Activated CD8-positive, alpha-beta T cell treated with anti-CD3 and anti-CD28 coated beads, Interleukin-2, amount 10 ng/mL, durations not matched to agents 7 days and 5 days (primary cell): ENCODE data around the gene PAX2. TPM values are rescaled to one million over a fixed set of nuclear protein-coding genes. Genes with fewer than 3 reads are reported as not detected.

Source experiments
- ATAC-seq: fragments of 150-1000 bp; cut with Tn5 transposase; one replicate; pipeline ENCODE4 v1.10.0; 2021; ENCODE audit warnings: moderate library complexity
- CTCF ChIA-PET: fragments of 350-600 bp; sonication (Branson Sonifier 250); formaldehyde crosslinking; loops from one replicate; lab custom pipeline; 2021; ENCODE audit warnings: antibody characterized with exemption; lab: Charles Lee
- POLR2A ChIA-PET: fragments of 350-600 bp; sonication (Branson Sonifier 250); formaldehyde crosslinking; loops from one replicate; lab custom pipeline; 2021; ENCODE audit warnings: antibody characterized with exemption; lab: Charles Lee
- DNase-seq: peaks from one replicate; pipeline ENCODE4 v3.0.0-alpha.2; 2020
- H3K27ac Mint-ChIP-seq: one replicate; pipeline ENCODE4 v1.8.0; 2021; ENCODE audit warnings: mild to moderate bottlenecking, mixed read lengths
- H3K27me3 Mint-ChIP-seq: one replicate; pipeline ENCODE4 v1.8.0; 2021; ENCODE audit warnings: low read depth, mixed read lengths
- H3K36me3 Mint-ChIP-seq: one replicate; pipeline ENCODE4 v1.8.0; 2021; ENCODE audit warnings: low read depth, mixed read lengths
- H3K4me1 Mint-ChIP-seq: one replicate; pipeline ENCODE4 v1.8.0; 2021; ENCODE audit warnings: low read depth, mixed read lengths
- H3K4me3 Mint-ChIP-seq: one replicate; pipeline ENCODE4 v1.8.0; 2021; ENCODE audit warnings: mild to moderate bottlenecking, mixed read lengths
- H3K9me3 Mint-ChIP-seq: one replicate; pipeline ENCODE4 v1.8.0; 2022; ENCODE audit warnings: mixed read lengths; ENCODE audit not compliant: insufficient read depth
- total RNA-seq, 2 experiments: library from RNA; stranded (reverse); gene quantifications; one replicate each; pipeline ENCODE4 v1.2.3, GENCODE V29; 2021

Gene PAX2
- total RNA-seq, 2 experiments from 2014 or later = not detected

DNA sequence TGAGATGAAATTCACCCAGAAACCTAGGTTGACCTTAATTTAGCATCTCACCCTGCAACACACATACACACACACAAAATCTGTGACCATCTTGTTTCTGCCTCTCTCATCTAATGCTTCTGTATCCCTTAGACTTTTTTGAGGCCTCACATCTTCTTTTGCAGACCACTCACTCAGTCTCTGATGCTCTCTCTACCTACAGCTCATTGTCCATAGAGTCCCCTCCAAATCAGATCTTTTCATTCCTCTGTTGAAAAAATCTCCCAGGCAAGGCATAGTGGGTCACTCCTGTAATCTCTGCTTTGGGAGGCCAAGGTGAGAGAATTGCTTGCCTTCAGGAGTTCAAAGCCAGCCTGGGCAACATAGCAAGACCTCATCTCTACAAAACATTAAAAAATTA lies 17.6 kb upstream of the PAX2 start:
- no peak overlapping the region for H3K27ac Mint-ChIP-seq
- H3K9me3 Mint-ChIP-seq = no peaks in the 10 kb centered on the region
- H3K36me3 Mint-ChIP-seq = peaks cover 3% of the 10 kb centered on the region
- DNase-seq (no peak), ATAC-seq (no peak)
- H3K27me3 Mint-ChIP-seq = peaks cover 86% of the 10 kb centered on the region
- H3K4me1 Mint-ChIP-seq = peaks cover 20% of the 10 kb centered on the region
- POLR2A ChIA-PET = interaction anchor here (0.5 kb wide), 1 partner anchor 136 kb away, joined by 3 read pairs; no protein-coding TSS in a partner anchor
- CTCF ChIA-PET = interaction anchor here (0.9 to 2.4 kb wide), 2 partner anchors 13 to 16 kb away, joined by 5 to 16 read pairs; no protein-coding TSS in a partner anchor
- H3K4me3 Mint-ChIP-seq = no peak overlapping the region

DNA sequence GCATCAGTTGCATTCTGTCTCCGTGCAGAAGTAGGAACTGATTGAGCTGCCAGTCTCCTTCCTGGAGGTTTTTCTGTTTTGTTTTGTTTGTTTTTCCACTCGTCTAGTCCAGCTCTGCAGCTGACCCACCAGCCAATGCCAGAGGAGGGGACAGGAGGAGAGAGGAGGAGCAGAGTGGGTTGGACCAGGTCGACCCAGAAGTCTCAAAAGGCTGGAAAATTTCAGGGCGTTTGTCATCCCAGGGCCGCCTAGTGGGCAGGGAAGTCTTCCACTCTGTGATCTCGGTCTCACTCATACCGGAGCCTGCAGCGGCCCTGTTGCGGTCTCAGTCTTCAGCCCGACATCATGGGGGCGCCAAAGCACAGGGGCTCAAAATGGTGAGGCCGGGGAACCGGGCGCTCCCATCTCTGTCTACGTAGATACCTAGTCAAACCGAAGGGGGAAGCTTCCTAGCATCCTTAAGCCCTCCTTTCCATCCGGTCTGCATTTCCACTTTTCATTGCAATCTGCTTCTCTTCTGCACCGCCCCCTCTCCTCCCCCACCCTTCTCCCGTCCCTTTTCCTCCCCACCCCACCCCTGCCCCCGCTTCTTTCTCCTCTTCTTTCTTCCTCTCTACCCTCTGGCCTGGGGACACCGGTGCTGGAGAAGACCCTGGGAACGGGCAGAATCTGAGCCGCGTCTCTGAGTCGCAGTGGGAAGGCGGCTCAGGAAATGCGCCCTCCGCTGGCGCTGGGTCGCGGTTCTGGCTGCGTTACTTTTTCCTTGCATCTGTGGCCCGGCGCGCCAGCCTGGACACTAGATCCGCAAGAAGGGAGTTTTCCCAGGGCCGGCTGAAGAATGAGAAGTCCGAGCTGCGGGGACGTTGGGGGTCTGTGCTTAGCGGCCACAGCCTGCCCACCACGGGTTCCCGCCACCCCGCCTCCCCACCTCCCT lies 16.2 kb upstream of the PAX2 start:
- Mint-ChIP-seq H3K27me3 (peaks cover 83% of the 10 kb centered on the region), H3K4me1 (peaks cover 23% of the 10 kb centered on the region), H3K4me3 (peak overlapping the region; percentile 4), H3K9me3 (no peaks in the 10 kb centered on the region), H3K27ac (no peak overlapping the region), H3K36me3 (peaks cover 3% of the 10 kb centered on the region)
- POLR2A ChIA-PET = no interaction called here
- peak; percentile 53 for DNase-seq
- CTCF ChIA-PET = interaction anchor here (0.9 to 2.4 kb wide), 2 partner anchors 12 to 14 kb away, joined by 5 to 16 read pairs; no protein-coding TSS in a partner anchor
- ATAC-seq = peak; percentile 48

DNA sequence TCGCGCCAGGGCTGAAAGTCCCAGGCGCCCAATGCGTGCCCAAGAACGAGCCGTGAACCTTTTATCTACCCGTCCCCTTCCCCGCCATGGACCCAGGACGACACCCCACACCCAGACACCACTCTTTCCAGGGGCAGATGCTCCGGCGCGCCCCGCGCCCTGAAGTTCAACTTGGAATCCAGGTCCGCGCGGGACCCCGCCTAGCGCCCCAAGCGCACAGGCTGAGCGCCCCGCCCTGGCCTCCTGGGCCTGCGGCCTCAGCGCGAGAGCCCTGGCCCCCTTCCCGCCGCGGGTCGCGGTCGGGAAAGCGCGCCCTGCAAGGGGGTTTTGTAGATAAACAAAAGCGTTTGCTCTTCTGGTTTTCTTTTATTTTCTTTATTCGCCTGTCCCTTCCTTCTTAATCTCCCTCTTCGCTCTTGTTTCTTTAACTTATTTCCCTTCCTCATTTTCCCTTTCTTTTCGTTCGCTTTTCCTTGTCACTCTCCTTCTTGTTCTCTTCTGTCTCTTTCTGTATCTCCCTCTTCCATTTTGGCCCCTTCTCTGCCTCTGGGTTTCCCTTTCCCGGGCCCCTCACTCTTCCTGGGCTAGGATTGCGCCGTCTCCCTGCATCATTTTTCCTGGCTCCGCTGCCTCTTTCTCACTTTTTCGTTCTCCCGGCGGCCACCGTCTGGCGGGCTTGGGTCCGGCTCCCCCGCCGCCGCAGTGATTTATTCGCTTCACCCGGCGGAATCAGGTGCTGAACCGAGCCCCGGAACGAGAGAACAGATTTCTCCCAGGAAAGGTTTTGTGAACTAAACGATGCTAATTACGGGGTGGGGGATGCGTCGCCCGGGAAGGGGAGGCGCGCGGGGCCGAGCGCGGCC lies 15.3 kb upstream of the PAX2 start:
- CTCF ChIA-PET = interaction anchor here (2.4 kb wide), 1 partner anchor 14 kb away, joined by 16 read pairs; no protein-coding TSS in a partner anchor
- Mint-ChIP-seq H3K27me3 (peaks cover 90% of the 10 kb centered on the region), H3K36me3 (peaks cover 3% of the 10 kb centered on the region), H3K4me3 (peak overlapping the region; percentile 4), H3K4me1 (peaks cover 30% of the 10 kb centered on the region), H3K27ac (no peak overlapping the region), H3K9me3 (no peaks in the 10 kb centered on the region)
- DNase-seq = no peak
- POLR2A ChIA-PET = no interaction called here
- ATAC-seq = no peak

DNA sequence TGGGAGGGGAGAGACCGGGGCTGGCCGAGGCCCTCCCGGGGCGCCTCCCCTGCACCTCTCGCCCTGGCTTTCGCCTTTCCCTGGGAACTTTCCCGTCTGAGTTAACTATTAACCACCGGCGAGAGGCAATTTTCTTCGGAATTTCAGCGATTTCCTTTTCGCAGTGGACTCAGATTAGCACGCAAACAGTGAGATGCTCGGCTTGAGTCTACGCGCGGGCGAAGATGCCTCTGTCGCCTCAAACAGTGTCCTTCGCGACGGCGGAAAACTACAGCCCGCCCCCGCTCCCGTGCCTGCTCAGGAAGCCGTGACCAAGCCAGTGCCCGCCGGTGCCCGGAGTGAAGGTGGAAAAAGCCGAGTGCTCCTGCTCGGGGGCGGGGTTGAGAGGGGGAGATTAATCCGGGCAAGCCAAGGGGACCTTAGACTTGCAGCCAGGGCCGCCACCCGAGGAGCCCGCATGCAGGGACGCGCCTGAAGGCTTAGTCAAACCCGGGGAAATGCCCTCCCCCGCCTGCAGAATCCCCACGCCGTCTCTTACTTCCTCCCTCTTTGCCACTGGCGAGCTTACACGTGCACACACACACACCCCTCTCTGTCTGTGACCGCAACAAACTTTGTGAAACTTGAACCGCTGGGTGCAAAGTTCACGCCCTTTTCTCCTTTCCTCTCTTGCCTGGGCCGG lies 14.5 kb upstream of the PAX2 start:
- H3K9me3 Mint-ChIP-seq = no peaks in the 10 kb centered on the region
- CTCF ChIA-PET = no interaction called here
- peaks cover 32% of the 10 kb centered on the region for H3K4me1 Mint-ChIP-seq

DNA sequence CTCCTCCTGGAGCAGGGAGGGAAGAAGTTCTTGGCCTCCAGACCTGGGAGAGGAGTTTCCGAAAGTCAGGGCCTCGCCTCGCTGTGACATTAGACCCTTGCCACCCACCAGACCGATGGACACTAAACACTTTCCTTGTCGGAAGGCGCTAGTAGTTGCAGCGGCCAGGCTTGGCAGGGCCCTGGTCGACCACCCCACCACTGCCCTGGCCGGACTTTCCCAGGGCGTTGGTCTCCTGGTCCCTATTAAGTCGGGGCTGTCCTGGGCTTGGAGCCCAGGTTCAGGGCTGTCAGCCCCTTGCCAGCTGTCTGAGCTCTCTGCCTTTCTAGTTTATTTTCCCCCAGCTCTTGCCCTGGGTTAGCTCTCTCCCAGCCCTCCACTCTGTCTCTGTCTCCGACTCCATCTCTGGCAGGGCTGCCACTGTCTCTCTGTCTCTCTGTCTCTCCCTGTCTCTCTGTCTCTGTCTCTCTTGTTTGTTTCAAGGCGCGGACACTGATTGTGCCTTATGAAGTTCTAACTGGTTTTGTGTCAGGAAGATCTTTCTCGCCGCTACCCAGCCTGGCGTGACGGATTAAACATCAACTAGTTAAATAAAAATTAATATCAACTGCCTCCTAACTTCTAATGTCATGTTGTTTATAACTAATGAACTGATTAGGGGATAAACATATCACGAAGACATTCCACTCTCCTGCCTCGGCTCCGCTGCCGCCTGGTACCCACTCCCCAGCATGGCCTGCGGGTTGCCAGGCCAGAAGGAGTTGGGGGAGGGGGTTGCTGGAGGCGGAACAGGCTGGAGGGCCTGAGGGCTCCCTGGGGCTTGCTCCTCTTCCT lies 13.8 kb upstream of the PAX2 start:
- Mint-ChIP-seq H3K9me3 (no peaks in the 10 kb centered on the region), H3K4me1 (peaks cover 32% of the 10 kb centered on the region), H3K4me3 (no peak overlapping the region), H3K27ac (no peak overlapping the region), H3K36me3 (peaks cover 3% of the 10 kb centered on the region), H3K27me3 (peaks cover 91% of the 10 kb centered on the region)
- DNase-seq (no peak), ATAC-seq (no peak)
- POLR2A ChIA-PET = no interaction called here
- CTCF ChIA-PET = interaction anchor here (1.4 kb wide), 1 partner anchor 12 kb away, joined by 3 read pairs; no protein-coding TSS in a partner anchor

More for the DNA sequence above, 14.5 kb upstream of the PAX2 start:
- ATAC-seq = peak; percentile 54
- Mint-ChIP-seq H3K27ac (no peak overlapping the region), H3K36me3 (peaks cover 3% of the 10 kb centered on the region), H3K4me3 (no peak overlapping the region), H3K27me3 (peaks cover 91% of the 10 kb centered on the region)
- DNase-seq = peak; percentile 58
- POLR2A ChIA-PET = no interaction called here

DNA sequence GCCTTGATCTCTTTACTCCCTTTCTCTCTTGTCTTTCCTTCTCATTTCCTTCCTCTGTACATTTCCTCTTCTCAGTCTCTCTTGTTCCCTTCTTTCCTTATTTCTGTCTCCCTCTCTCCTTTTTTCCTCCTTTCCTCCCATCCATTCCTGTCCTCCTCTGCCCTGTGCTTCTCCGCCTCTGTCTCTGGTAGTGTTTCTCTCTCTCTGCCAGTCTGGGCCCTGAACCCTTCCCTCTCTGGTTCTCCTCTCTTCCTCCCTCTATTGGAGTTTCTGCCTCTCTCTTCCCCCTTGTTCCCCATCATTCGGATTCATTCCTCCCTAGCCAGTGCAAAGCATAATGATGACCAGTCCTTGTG lies 13.2 kb upstream of the PAX2 start:
- DNase-seq = no peak
- CTCF ChIA-PET = interaction anchor here (1.4 kb wide), 1 partner anchor 11 kb away, joined by 3 read pairs; no protein-coding TSS in a partner anchor
- H3K36me3 Mint-ChIP-seq = peaks cover 3% of the 10 kb centered on the region
- H3K27me3 Mint-ChIP-seq = peaks cover 93% of the 10 kb centered on the region
- H3K4me1 Mint-ChIP-seq = peaks cover 35% of the 10 kb centered on the region
- H3K9me3 Mint-ChIP-seq = no peaks in the 10 kb centered on the region
- no peak overlapping the region for H3K27ac Mint-ChIP-seq
- POLR2A ChIA-PET = no interaction called here
- no peak for ATAC-seq
- H3K4me3 Mint-ChIP-seq = no peak overlapping the region

DNA sequence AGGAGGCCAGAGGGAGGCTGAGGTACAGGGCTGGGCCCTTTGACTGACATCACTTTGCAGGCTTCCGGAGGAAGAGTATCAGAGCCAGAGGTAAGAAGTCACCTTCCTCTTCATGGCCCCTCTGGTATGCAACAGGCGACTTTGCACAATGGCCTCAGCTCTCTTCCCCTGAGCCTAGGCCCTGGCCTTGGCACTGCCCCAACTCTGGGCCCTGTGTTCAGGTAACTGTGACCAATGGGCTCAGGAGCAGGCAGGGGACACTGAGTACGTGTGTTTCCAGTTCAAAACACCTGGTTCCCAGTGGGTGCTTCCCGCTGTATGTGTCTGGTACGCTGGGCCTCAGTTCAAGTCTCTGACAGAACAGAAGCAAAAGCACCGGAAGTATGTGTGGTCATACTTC lies 12.1 kb upstream of the PAX2 start:
- POLR2A ChIA-PET = no interaction called here
- DNase-seq (no peak), ATAC-seq (no peak)
- Mint-ChIP-seq H3K4me1 (peaks cover 46% of the 10 kb centered on the region), H3K27me3 (peaks cover 93% of the 10 kb centered on the region), H3K4me3 (no peak overlapping the region), H3K36me3 (peaks cover 3% of the 10 kb centered on the region), H3K9me3 (no peaks in the 10 kb centered on the region), H3K27ac (no peak overlapping the region)
- CTCF ChIA-PET = interaction anchor here (1.4 kb wide), 1 partner anchor 10 kb away, joined by 3 read pairs; no protein-coding TSS in a partner anchor

DNA sequence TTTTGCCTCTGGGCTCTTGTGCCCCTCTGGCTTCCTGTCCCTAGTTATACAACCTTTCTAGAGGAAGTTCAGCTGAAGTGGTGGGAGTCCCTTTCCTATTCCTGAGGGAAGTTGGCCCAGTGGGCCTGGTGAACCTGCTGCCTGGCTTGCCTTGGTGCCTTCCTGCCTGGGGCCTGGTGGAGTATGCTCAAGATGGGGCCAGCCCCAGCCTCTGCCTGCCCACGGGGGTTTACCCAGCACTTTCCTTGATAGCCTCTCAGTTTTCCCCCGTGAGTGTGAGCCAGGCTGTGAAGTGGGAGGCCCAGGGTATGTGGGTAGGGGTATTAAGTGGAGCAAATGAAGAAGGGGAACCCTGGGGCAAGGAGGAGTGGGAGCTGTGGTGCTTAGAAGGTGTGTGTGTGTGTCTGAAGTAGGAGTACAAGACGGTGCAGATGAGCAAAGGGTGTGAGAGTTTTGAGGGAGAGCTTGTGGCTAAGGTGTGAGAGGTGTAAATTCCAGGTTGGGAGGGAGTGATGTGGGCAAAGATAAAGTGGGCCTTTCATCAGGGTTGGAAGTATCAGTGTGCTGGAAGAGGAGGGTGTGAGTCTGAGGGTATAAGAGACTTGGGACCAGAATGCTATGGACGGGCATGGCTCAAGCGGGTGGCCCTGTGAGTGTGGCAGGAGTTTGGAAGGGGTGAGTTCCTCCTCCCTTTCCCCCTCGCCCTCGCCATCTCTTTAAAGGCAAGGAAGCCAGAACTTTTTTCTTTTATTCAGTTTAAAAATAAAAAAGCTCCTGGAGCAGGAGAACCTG lies 10.9 kb upstream of the PAX2 start:
- ChIA-PET CTCF (interaction anchor here (0.7 to 2.3 kb wide), 2 partner anchors 9 to 11 kb away, joined by 3 to 7 read pairs; no protein-coding TSS in a partner anchor), POLR2A (no interaction called here)
- peaks cover 93% of the 10 kb centered on the region for H3K27me3 Mint-ChIP-seq
- ATAC-seq (no peak), DNase-seq (no peak)
- peaks cover 46% of the 10 kb centered on the region for H3K4me1 Mint-ChIP-seq
- no peaks in the 10 kb centered on the region for H3K9me3 Mint-ChIP-seq
- H3K36me3 Mint-ChIP-seq = peaks cover 3% of the 10 kb centered on the region
- no peak overlapping the region for H3K27ac Mint-ChIP-seq
- H3K4me3 Mint-ChIP-seq = no peak overlapping the region

DNA sequence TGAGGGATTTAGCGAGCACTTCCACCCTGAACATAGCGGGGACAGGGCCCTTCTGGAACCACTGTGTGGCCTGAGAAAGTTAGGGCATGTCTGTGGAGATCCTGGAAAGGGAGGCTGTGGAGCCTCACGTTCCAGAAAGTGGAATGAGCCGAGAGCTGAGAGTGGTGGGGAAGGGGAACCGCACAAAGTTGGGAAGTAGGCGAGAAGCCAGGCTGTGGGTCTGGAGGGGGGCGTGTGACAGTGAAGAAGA lies 10.4 kb upstream of the PAX2 start:
- ATAC-seq = no peak
- no peak overlapping the region for H3K4me3 Mint-ChIP-seq
- ChIA-PET POLR2A (no interaction called here), CTCF (interaction anchor here (0.7 to 2.3 kb wide), 2 partner anchors 9 to 12 kb away, joined by 3 to 7 read pairs; no protein-coding TSS in a partner anchor)
- H3K4me1 Mint-ChIP-seq = peaks cover 43% of the 10 kb centered on the region
- peaks cover 93% of the 10 kb centered on the region for H3K27me3 Mint-ChIP-seq
- no peak overlapping the region for H3K27ac Mint-ChIP-seq
- H3K36me3 Mint-ChIP-seq = peaks cover 3% of the 10 kb centered on the region
- H3K9me3 Mint-ChIP-seq = no peaks in the 10 kb centered on the region
- DNase-seq = no peak
